Caco-2 (cell line): Measurements from ENCODE around the gene CLNK. TPM values are rescaled to one million over a fixed set of nuclear protein-coding genes. Genes with fewer than 3 reads are reported as not detected.

Source experiments
- BruUV-seq: library from RNA; stranded (reverse); fragments of 400-500 nt; replicated peaks from 2 replicates; lab custom pipeline; 2021; lab: Mats Ljungman, UMichigan
- CTCF ChIA-PET: fragments of 300-600 bp; sonication (Branson Sonifier 250); formaldehyde crosslinking; loops from one replicate; lab custom pipeline; 2022; ENCODE audit warnings: antibody characterized with exemption; lab: Charles Lee
- POLR2A ChIA-PET: fragments of 300-600 bp; sonication (Branson Sonifier 250); formaldehyde crosslinking; loops from one replicate; lab custom pipeline; 2022; ENCODE audit warnings: antibody characterized with exemption; lab: Charles Lee
- DNase-seq, 2 experiments: peaks; one replicate each; pipeline versions ENCODE4 v3.0.0 to v3.0.0-alpha.2; 2020 to 2022
- H3K27me3 ChIP-seq: replicated peaks from 2 replicates; pipeline ENCODE4 v1.6.0; 2011; ENCODE audit warnings: low read length; ENCODE audit not compliant: control insufficient read depth, insufficient read depth
- H3K36me3 ChIP-seq: 2 replicates; pipeline ENCODE4 v1.5.1; 2011; ENCODE audit warnings: low read length; ENCODE audit not compliant: control insufficient read depth, insufficient read depth
- H3K4me1 ChIP-seq: fragments of 250-450 bp; sonication (Bioruptor Pico); 2 replicates; pipeline ENCODE4 v1.5.1; 2020; ENCODE audit warnings: mild to moderate bottlenecking
- H3K4me3 ChIP-seq: 2 replicates; pipeline ENCODE4 v1.5.1; 2011; ENCODE audit warnings: low read depth, mild to moderate bottlenecking, control low read depth, low read length
- H3K9me3 ChIP-seq: fragments of 250-450 bp; sonication (Bioruptor Pico); 2 replicates; pipeline ENCODE4 v1.5.1; 2020; ENCODE audit warnings: mild to moderate bottlenecking, moderate library complexity
- H3K27ac Mint-ChIP-seq: one replicate; pipeline ENCODE4 v1.8.0; 2022; ENCODE audit warnings: mixed read lengths; ENCODE audit not compliant: unreplicated experiment
- H3K27me3 Mint-ChIP-seq: one replicate; pipeline ENCODE4 v1.8.0; 2022; ENCODE audit warnings: mixed read lengths; ENCODE audit not compliant: insufficient read depth, unreplicated experiment
- H3K36me3 Mint-ChIP-seq: one replicate; pipeline ENCODE4 v1.8.0; 2022; ENCODE audit warnings: mild to moderate bottlenecking, mixed read lengths; ENCODE audit not compliant: insufficient read depth, unreplicated experiment
- H3K4me1 Mint-ChIP-seq: one replicate; pipeline ENCODE4 v1.8.0; 2022; ENCODE audit warnings: low read depth, mixed read lengths; ENCODE audit not compliant: unreplicated experiment
- H3K4me3 Mint-ChIP-seq: one replicate; pipeline ENCODE4 v1.8.0; 2022; ENCODE audit warnings: mild to moderate bottlenecking, moderate library complexity, mixed read lengths; ENCODE audit not compliant: unreplicated experiment
- H3K9me3 Mint-ChIP-seq: one replicate; pipeline ENCODE4 v1.8.0; 2022; ENCODE audit warnings: mixed read lengths; ENCODE audit not compliant: unreplicated experiment
- intact Hi-C: fragments of 100-400 bp; cut with micrococcal nuclease; formaldehyde crosslinking; loops from one replicate; pipeline ENCODE4 v1.10.0; 2022; ENCODE audit not compliant: unreplicated experiment
- total RNA-seq: library from RNA; stranded (reverse); gene quantifications from 2 replicates; pipeline ENCODE4 v1.2.3, GENCODE V29; 2022
- TF ChIP-seq, protein P1 (sequence below), 2 experiments: fragments of 200-600 bp in 1 of 2; IDR thresholded peaks; 1 replicate in 1 of 2; 2 replicates in 1 of 2; pipeline versions ENCODE4 v1.5.1 to v1.8.0; 2011 to 2022; ENCODE audit warnings: antibody characterized with exemption in 1 of 2, control low read depth in 1 of 2, inconsistent platforms in 1 of 2, low read depth in 1 of 2, low read length in 1 of 2, mild to moderate bottlenecking in 1 of 2, moderate library complexity in 1 of 2; ENCODE audit not compliant: insufficient read depth in 1 of 2, severe bottlenecking in 1 of 2, unreplicated experiment in 1 of 2

The CLNK gene
- total RNA-seq, 1 experiment from 2014 or later: not detected

- BruUV-seq: no TSS peak
- Histone ChIP-seq H3K9me3 (no peaks in the 10 kb centered on the region), H3K36me3 (no peaks in the 10 kb centered on the region), H3K27me3 (no peaks in the 10 kb centered on the region), H3K4me1 (peaks cover under 1% of the 10 kb centered on the region; the same call in 1 of the 2 replicates), H3K4me3 (no peak overlapping the region)
- TF ChIP-seq, protein P1, sequence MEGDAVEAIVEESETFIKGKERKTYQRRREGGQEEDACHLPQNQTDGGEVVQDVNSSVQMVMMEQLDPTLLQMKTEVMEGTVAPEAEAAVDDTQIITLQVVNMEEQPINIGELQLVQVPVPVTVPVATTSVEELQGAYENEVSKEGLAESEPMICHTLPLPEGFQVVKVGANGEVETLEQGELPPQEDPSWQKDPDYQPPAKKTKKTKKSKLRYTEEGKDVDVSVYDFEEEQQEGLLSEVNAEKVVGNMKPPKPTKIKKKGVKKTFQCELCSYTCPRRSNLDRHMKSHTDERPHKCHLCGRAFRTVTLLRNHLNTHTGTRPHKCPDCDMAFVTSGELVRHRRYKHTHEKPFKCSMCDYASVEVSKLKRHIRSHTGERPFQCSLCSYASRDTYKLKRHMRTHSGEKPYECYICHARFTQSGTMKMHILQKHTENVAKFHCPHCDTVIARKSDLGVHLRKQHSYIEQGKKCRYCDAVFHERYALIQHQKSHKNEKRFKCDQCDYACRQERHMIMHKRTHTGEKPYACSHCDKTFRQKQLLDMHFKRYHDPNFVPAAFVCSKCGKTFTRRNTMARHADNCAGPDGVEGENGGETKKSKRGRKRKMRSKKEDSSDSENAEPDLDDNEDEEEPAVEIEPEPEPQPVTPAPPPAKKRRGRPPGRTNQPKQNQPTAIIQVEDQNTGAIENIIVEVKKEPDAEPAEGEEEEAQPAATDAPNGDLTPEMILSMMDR (IDR thresholded peaks at IDR 0.05; ENCODE audit: insufficient read depth in 1 of 2, low read depth in 1 of 2, low read length in 1 of 2, severe bottlenecking in 1 of 2, unreplicated experiment in 1 of 2): no peak
- intact Hi-C loops: no loop called here
- no peaks in the 10 kb centered on the region for H3K27me3 Mint-ChIP-seq
- H3K4me1 Mint-ChIP-seq: no peaks in the 10 kb centered on the region
- no peak overlapping the region for H3K4me3 Mint-ChIP-seq
- no peaks in the 10 kb centered on the region for H3K9me3 Mint-ChIP-seq
- no peaks in the 10 kb centered on the region for H3K36me3 Mint-ChIP-seq
- DNase-seq: no peak
- ChIA-PET CTCF (no interaction called here), POLR2A (no interaction called here)
- H3K27ac Mint-ChIP-seq: no peak overlapping the region
These were observed 20.2 kb downstream of the CLNK start for GRCh38 chr4:10664408-10664807.

- H3K27me3 Mint-ChIP-seq: no peaks in the 10 kb centered on the region
- H3K9me3 Mint-ChIP-seq: no peaks in the 10 kb centered on the region
- H3K4me1 Mint-ChIP-seq: peaks cover 7% of the 10 kb centered on the region
- no peak overlapping the region for H3K27ac Mint-ChIP-seq
- no TSS peak for BruUV-seq
- no peak overlapping the region for H3K4me3 ChIP-seq
- TF ChIP-seq, protein P1 (IDR thresholded peaks at IDR 0.05; ENCODE audit: insufficient read depth in 1 of 2, low read depth in 1 of 2, low read length in 1 of 2, severe bottlenecking in 1 of 2, unreplicated experiment in 1 of 2): no peak
- CTCF ChIA-PET: no interaction called here
- POLR2A ChIA-PET: no interaction called here
- no peak overlapping the region for H3K4me3 Mint-ChIP-seq
- H3K36me3 ChIP-seq: no peaks in the 10 kb centered on the region
- no peaks in the 10 kb centered on the region for H3K9me3 ChIP-seq
- intact Hi-C loops: no loop called here
- H3K4me1 ChIP-seq: peaks cover 9% of the 10 kb centered on the region; the same call in 1 of the 2 replicates
- H3K27me3 ChIP-seq: no peaks in the 10 kb centered on the region
- DNase-seq: no peak
- H3K36me3 Mint-ChIP-seq: no peaks in the 10 kb centered on the region
These were observed 21.6 kb downstream of the CLNK start for GRCh38 chr4:10662937-10663336.

DNA sequence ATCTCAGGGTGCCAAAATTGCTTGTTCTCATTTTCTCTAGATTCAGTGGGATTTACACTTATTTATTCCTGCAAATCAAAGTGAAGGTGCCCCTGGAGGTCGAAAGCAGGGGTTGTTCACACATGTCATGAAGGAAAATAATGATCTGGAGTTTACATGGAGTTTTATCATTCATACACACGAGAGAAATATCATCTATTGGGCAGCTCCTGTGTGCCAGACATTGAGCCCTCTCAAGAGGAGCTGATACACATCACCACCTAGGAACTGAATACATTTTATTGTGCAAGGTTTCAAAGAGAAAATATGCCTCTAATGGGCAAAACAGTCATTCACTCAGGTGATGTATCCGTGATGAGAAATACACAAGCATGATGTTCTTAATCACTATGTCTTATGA is 23.5 kb downstream of the CLNK start:
- no peaks in the 10 kb centered on the region for H3K27me3 Mint-ChIP-seq
- no peak for DNase-seq
- TF ChIP-seq, protein P1 (IDR thresholded peaks at IDR 0.05; ENCODE audit: insufficient read depth in 1 of 2, low read depth in 1 of 2, low read length in 1 of 2, severe bottlenecking in 1 of 2, unreplicated experiment in 1 of 2): no peak
- Histone ChIP-seq H3K9me3 (no peaks in the 10 kb centered on the region), H3K4me3 (no peak overlapping the region), H3K4me1 (peaks cover 24% of the 10 kb centered on the region), H3K27me3 (no peaks in the 10 kb centered on the region), H3K36me3 (no peaks in the 10 kb centered on the region)
- BruUV-seq: no TSS peak
- intact Hi-C loops: no loop called here
- H3K4me1 Mint-ChIP-seq: peaks cover 10% of the 10 kb centered on the region
- H3K27ac Mint-ChIP-seq: no peak overlapping the region
- no peak overlapping the region for H3K4me3 Mint-ChIP-seq
- H3K36me3 Mint-ChIP-seq: no peaks in the 10 kb centered on the region
- CTCF ChIA-PET: no interaction called here
- no peaks in the 10 kb centered on the region for H3K9me3 Mint-ChIP-seq
- POLR2A ChIA-PET: interaction anchor here (0.5 kb wide), 1 partner anchor 55 kb away, joined by 3 read pairs; no protein-coding TSS in a partner anchor
